ENCODE results near the gene NOVA2. TPM values are rescaled to one million over a fixed set of nuclear protein-coding genes. Genes with fewer than 3 reads are reported as not detected.

Gene NOVA2
- total RNA-seq, 1 experiment from 2014 or later = 2.5 TPM

GRCh38 chr19:45972081-45972946, 1.4 kb downstream of the NOVA2 start:
- intact Hi-C loops (cut with micrococcal nuclease) = no loop called here
- CTCF ChIA-PET = no interaction called here
- H3K79me2 ChIP-seq (ENCODE audit: insufficient read depth, low read length) = no peaks in the 10 kb centered on the region
- TF ChIP-seq RAD21 (IDR thresholded peaks at IDR 0.05; ENCODE audit: low read depth) (no peak), TCF7L2 (IDR thresholded peaks at IDR 0.05; ENCODE audit: borderline replicate concordance, extremely low read depth, insufficient read depth, insufficient read length) (no peak), ZNF274 (IDR thresholded peaks at IDR 0.05; ENCODE audit: low read depth, low read length) (no peak), JUND (IDR thresholded peaks at IDR 0.05) (no peak), ZBTB33 (IDR thresholded peaks at IDR 0.05; ENCODE audit: extremely low read depth, insufficient replicate concordance, low read length) (no peak), EZH2phosphoT487 (IDR thresholded peaks at IDR 0.05; ENCODE audit: borderline replicate concordance) (no peak), ATF3 (IDR thresholded peaks at IDR 0.05) (no peak), POLR2A (IDR thresholded peaks at IDR 0.05; ENCODE audit: borderline replicate concordance, extremely low read depth, insufficient read depth, insufficient read length) (no peak)
- TF ChIP-seq, protein P1, sequence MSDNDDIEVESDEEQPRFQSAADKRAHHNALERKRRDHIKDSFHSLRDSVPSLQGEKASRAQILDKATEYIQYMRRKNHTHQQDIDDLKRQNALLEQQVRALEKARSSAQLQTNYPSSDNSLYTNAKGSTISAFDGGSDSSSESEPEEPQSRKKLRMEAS (IDR thresholded peaks at IDR 0.05) = no peak
- TF ChIP-seq, protein P2, sequence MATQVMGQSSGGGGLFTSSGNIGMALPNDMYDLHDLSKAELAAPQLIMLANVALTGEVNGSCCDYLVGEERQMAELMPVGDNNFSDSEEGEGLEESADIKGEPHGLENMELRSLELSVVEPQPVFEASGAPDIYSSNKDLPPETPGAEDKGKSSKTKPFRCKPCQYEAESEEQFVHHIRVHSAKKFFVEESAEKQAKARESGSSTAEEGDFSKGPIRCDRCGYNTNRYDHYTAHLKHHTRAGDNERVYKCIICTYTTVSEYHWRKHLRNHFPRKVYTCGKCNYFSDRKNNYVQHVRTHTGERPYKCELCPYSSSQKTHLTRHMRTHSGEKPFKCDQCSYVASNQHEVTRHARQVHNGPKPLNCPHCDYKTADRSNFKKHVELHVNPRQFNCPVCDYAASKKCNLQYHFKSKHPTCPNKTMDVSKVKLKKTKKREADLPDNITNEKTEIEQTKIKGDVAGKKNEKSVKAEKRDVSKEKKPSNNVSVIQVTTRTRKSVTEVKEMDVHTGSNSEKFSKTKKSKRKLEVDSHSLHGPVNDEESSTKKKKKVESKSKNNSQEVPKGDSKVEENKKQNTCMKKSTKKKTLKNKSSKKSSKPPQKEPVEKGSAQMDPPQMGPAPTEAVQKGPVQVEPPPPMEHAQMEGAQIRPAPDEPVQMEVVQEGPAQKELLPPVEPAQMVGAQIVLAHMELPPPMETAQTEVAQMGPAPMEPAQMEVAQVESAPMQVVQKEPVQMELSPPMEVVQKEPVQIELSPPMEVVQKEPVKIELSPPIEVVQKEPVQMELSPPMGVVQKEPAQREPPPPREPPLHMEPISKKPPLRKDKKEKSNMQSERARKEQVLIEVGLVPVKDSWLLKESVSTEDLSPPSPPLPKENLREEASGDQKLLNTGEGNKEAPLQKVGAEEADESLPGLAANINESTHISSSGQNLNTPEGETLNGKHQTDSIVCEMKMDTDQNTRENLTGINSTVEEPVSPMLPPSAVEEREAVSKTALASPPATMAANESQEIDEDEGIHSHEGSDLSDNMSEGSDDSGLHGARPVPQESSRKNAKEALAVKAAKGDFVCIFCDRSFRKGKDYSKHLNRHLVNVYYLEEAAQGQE (IDR thresholded peaks at IDR 0.05; ENCODE audit: low read depth) = no peak
- POLR2A ChIA-PET = no interaction called here
- no TSS peak for BruUV-seq (replicated peaks)
- no peaks in the 10 kb centered on the region for H3K9me3 ChIP-seq (ENCODE audit: control insufficient read depth in 1 of 2, insufficient read depth in 1 of 2, low read depth in 1 of 2, low read length in 2 of 2)
- ATAC-seq (no peak), DNase-seq (ENCODE audit: low read depth, low spot score) (no peak)
- H3K4me1 ChIP-seq (ENCODE audit: control insufficient read depth in 1 of 2, insufficient read depth in 2 of 2, low read length in 2 of 2) = peaks cover 0 to 18% of the 10 kb centered on the region in 2 experiments; a peak in 3 of 4 replicates
- H3K4me2 ChIP-seq (ENCODE audit: low read length) = peak overlapping the region; percentile 50; the same call in 1 of the 2 replicates
- no peak overlapping the region for H3K9ac ChIP-seq (ENCODE audit: low read length)
- no peaks in the 10 kb centered on the region for H3K36me3 ChIP-seq (ENCODE audit: control insufficient read depth in 1 of 2, insufficient read depth in 2 of 2, low read length in 2 of 2)
- H4K20me1 ChIP-seq (ENCODE audit: insufficient read depth) = no peaks in the 10 kb centered on the region
- H3K9me2 ChIP-seq (ENCODE audit: insufficient read depth) = no peaks in the 10 kb centered on the region
- H3K27ac ChIP-seq (ENCODE audit: low read depth, low read length) = no peak overlapping the region
- no peak overlapping the region for H3K4me3 ChIP-seq (replicated peaks in 1 of 2; ENCODE audit: low read depth in 1 of 2, low read length in 2 of 2)
- H3K27me3 ChIP-seq (ENCODE audit: insufficient read depth, low read length) = no peaks in the 10 kb centered on the region; the same call in 1 of the 2 replicates
- RAD21 ChIA-PET (ENCODE audit: low non-redundant PET in 1 of 2, low total read pairs in 2 of 2, uncharacterized antibody in 2 of 2, unreplicated experiment in 2 of 2) = no interaction called here
- no peak overlapping the region for H2AFZ ChIP-seq (ENCODE audit: low read depth, low read length, poor library complexity, severe bottlenecking)
